ENCODE measurements around the gene ACP2.

Gene ACP2, protein sequence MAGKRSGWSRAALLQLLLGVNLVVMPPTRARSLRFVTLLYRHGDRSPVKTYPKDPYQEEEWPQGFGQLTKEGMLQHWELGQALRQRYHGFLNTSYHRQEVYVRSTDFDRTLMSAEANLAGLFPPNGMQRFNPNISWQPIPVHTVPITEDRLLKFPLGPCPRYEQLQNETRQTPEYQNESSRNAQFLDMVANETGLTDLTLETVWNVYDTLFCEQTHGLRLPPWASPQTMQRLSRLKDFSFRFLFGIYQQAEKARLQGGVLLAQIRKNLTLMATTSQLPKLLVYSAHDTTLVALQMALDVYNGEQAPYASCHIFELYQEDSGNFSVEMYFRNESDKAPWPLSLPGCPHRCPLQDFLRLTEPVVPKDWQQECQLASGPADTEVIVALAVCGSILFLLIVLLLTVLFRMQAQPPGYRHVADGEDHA

DNA sequence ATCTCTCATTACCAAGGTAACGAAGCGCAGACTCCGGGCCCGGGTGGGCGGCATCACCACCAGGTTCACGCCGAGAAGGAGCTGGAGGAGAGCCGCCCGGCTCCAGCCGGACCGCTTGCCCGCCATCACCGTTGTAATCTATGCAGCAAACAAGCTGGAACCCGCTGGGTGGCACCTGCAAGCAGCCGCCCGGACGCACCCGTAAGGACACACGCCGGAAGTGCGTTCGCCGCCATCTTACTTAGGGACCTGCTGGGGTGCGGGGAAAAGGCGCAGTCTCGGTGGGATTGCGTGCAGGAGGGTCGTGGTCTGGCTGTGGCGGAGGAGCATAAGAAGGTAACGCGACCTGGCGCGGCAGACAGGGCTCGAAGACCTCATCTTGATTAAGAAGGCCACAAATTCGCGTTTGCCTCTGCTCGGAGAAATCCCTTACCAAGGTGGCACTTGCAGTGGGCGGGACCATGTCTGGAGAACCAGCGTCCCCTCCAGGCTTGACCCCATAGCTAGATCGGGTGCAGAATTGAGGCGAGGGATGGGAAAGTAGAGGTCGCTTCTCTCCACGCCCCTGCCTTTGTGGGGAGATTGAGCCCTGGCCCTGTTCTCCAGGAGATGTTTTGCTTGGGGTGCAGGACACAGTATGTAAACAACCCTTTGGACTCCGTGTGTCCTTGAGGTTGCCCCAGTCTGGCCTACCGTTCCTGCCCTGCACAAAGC, at the start of gene ACP2:
TSS of gene ACP2 (minus strand) at position 151 of the 714 bp plus-strand sequence. CDS start at position 126, 25 bp downstream.
- DNase-seq, result peak; percentile 19

DNA sequence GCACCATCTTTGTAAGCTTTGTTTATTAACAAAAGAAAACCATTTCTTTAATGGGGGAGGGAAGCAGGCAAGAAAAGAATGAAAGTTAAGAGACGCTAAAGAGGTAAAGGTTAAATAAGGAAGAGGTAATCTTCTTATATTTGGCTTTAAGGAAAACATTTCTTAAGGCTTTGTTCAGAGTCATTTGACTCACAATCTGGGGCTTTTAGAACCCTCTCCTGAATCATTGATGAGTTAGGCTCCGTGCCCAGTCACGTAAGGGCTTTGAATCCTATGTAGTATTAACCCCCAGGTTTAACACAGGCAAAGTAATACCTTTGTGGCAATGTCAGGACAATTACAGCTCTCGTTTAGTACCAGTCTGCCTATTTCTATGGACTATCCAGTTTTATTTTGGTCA, 47.4 kb upstream of the ACP2 start:
- no peak for DNase-seq

DNA sequence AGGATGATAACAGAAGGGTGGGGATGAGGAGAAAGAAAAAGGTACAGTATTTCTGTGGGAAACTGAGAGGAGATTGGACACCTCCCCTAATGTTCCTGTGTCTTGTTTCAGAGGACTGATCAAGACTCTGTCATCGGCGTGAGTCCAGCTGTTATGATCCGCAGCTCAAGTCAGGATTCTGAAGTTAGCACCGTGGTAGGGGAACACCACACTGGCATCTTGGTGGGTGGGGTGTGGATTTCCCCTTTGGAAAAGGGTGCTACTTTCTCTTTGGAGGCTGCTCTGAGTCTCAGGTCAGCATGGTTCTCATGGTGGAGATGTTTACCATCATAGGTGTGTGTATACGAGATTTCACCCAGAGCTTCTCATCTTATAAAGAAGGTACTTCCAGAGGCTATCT, 46.8 kb upstream of the ACP2 start:
- no peak for DNase-seq

DNA sequence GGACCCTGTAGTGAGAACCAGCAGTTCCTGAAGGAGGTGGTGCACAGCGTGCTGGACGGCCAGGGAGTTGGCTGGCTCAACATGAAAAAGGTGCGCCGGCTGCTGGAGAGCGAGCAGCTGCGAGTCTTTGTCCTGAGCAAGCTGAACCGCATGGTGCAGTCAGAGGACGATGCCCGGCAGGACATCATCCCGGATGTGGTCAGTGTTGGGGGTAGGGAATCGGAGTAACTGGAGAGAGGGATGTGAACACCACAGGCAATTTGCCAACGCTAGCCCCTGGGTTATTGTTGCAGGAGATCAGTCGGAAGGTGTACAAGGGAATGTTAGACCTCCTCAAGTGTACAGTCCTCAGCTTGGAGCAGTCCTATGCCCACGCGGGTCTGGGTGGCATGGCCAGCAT, 41.2 kb upstream of the ACP2 start:
- DNase-seq, result no peak

DNA sequence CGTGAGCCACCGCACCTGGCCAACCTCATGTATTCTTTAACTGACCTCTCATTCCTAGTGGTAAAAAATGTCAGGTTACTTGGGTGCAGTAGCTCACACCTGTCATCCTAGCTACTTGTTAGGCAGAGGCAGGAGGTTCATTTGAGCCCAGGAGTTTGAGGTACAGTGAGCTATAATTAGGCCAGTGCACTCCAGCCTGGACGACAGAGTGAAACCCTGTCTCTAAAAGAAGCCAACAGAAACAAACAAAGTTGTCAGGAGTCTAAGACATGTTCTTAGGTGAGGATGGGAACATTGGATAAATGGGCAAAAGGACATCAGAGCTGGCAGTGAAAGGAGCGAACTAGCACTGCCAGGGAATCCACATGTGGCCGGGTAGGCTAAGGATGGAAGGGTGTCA, 39.5 kb upstream of the ACP2 start:
- no peak for DNase-seq

DNA sequence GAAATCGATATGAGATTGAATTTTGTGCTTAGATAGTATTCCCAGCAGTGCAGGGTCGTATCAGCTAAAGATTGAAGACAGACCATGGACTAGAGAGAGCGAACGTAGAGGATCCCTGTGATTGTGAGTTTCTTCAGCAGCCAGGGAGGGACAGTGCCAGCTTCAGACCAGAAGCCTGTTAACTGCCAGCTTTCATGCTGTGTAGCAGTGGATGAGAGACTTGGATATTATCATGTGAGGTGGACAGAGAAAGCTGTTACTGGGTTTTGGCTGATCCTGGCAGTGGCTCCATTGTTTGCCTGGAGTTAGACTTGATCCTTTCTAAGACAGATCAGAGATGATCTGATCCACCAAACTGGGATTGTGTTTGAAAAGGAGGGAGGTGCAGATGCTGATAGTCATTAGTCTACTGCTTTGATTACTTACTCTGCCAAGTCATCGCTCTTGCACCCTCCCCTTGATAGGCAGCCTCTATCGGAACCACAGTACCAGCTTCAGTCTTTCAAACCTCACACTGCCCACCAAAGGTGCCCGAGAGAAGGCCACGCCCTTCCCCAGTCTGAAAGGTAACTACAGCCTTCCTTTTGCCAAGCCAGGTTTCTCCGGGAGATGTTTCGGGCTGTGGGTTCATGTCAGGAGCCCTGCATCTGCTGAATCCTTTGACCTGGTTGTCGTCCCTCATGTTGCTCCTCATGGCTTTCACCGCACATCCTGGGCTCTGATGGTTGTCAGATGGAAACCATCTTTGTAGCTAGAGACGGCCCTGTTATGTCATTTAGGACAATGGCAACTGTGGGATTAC, 37.6 kb upstream of the ACP2 start:
- DNase-seq, result no peak

DNA sequence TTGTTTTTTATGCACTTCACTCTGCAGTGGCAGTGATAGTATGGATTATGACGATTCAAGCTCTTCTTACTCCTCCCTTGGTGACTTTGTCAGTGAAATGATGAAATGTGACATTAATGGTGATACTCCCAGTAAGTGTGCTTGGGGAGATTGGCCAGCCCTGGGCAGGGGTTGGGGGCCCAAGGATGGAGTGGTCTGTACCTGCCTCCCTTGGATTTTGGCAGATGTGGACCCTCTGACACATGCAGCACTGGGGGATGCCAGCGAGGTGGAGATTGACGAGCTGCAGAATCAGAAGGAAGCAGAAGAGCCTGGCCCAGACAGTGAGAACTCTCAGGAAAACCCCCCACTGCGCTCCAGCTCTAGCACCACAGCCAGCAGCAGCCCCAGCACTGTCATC, 35.5 kb upstream of the ACP2 start:
- no peak for DNase-seq

DNA sequence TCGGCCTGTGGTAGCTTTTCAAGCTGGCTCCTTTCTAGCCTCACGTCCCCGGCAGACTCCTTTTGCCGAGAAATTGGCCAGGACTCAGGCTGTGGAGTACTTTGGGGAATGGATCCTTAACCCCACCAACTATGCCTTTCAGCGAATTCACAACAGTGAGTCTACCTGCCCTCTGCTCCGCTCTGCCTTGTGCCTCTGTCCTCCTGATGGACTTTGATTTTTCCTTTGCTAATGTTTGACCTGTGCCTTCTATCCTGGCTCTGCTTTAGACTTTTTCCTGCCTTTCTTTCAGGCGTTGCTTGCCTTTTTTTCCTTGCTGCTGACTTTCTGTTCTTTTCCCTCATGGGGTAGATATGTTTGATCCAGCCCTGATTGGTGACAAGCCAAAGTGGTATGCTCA, 33.8 kb upstream of the ACP2 start:
- DNase-seq, result no peak

DNA sequence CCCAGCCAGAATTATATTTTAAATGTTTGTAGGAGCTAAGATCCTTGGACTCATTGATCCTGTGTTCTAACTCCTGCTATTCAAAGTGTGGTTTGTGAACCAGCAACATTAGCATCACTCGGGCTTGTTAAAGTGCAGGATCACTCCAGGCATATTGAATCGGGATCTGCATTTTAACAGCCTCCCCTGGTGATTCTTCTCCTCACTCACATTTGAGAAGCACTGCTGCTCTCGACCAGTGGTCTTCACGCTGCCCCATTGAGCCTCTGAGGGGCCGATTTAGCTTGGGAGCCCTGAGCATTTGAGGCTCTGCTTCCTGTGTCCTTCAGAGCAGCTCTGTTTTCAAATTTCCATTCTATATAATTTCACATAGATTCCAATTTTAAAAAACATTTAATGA, 32.2 kb upstream of the ACP2 start:
- no peak for DNase-seq

DNA sequence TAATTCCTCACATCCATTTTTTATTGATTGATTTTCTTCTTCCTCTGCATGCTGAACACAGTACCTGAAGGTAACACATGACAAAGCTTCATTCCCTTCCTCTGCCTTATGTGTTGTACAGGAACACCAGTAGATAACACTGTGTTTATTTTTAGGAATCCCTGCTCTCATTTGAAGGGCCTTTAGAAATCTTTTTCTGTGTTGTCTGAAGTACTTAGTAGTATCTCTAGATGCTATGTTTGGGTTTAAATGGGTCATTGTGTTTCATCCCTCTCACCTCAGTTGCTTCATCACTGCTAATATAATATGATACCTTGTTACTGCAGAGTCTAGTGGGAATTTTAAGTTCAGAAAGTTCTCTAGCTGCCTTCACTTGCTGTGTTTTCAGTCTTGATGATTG, 31.5 kb upstream of the ACP2 start:
- no peak for DNase-seq

DNA sequence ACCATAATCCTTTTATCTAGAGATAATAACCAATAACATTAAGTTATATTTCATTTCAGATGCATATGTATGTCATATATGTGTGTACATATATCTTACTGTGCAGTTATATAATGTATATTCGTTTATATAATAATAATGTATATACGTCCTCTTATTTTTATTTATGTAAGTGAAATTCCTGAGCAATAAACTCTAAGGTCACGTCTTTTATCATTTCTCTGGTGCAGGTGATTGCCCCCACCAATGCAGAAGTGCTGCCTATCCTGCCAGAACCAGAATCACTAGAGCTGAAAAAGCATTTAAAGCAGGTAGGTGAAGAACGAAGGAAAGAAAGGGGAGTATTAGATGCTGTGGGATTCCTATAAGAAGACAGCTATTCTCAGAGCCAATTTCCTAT, 30.2 kb upstream of the ACP2 start:
- no peak for DNase-seq

DNA sequence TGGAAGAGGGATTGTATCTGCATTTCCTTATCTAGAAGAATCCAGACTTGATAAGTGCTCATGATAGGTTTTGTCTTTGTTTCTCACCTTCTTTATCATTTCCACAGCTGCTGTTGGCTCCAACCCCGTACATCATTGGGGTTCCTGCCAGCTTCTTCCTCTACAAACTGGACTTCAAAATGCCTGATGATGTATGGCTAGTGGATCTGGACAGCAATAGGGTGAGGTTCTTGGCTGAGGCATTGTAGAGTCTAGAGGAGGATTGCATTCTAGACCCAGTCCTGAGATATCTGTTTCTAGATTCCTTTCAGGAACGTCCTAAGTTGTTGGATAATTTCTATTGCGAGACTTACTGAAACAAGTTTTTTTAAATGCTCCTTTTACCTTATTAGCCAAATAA, 29.4 kb upstream of the ACP2 start:
- DNase-seq, result no peak

DNA sequence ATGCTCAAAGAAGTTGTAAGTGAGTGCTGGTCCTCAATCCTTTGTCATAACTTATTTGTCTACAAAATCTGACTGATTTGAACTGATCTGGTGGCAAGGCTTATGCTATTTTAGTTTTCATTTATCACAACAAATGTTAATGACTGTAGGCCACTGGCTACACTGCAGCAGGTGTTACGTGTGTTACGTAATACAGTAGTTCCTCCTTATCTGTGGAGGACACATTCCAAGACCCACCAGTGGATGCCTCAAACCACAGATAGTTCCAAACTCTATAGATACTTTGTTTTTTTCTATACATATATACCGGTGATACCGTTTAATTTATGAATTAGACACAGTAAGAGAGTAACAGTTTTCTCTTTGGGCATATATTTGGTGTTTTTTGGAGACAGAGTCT, 28.3 kb upstream of the ACP2 start:
- DNase-seq, result no peak

DNA sequence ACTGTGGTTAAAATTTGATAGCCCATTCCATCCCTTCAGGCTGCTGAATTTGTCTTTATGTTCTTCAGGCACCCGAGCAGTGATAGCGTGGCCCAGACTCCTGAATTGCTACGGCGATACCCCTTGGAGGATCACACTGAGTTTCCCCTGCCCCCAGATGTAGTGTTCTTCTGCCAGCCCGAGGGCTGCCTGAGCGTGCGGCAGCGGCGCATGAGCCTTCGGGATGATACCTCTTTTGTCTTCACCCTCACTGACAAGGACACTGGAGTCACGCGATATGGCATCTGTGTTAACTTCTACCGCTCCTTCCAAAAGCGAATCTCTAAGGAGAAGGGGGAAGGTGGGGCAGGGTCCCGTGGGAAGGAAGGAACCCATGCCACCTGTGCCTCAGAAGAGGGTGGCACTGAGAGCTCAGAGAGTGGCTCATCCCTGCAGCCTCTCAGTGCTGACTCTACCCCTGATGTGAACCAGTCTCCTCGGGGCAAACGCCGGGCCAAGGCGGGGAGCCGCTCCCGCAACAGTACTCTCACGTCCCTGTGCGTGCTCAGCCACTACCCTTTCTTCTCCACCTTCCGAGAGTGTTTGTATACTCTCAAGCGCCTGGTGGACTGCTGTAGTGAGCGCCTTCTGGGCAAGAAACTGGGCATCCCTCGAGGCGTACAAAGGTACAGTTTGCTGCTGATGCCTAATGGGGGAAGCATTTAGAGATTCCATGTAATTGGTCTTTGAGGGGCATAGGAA, 26.1 kb upstream of the ACP2 start:
- DNase-seq, result no peak

DNA sequence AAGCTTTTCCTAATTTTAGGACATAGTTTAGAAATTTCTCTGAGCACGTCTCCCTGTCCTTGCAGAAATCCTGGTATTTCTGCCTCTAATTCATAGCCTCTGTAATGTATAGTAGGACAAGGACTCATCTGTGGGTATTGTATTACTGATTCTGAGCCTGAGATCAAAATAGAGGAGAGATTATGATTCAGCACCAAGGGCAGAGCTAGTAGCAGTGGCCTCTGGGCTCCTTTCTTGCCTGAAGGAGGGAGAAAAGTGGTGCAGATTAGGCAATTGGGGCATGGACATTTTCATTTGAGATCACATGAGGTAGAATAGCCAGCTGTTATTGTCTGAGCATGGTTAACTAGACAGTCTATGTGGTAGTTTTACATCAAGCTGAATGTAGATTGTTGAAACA, 24.1 kb upstream of the ACP2 start:
- no peak for DNase-seq

DNA sequence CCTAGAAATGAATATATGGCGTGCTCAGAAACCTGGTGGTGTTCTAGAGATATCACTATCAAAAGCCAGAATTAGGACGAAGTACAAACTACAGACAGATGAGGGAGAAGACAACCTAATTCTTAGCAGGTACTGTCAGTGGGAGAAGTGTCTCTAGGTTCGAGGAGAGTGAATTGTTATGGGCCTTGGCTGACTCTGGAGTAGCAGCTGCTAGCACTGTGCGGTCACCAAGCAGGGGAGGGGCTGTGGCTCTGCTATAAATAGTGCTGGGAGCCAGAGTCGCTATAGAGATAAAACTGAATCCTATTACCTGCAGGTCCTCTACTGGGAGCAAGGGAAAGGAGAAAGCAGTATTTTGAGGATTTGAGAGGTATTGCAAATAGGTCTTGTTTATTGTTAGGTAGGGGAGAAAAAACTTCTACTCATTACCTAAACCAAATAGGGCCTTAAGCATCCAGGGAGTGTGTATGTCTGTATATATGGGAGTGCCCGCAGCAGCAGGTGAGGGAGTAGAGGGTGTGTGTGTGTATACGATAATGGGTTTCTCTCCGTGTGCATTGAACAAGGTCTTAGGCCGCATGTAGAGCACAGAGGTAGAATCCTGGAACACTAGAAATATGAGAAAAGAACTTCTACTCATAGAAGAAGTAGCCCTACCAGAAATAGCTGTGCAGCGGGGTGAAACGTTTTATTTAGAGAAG, 23.5 kb upstream of the ACP2 start:
- no peak for DNase-seq

DNA sequence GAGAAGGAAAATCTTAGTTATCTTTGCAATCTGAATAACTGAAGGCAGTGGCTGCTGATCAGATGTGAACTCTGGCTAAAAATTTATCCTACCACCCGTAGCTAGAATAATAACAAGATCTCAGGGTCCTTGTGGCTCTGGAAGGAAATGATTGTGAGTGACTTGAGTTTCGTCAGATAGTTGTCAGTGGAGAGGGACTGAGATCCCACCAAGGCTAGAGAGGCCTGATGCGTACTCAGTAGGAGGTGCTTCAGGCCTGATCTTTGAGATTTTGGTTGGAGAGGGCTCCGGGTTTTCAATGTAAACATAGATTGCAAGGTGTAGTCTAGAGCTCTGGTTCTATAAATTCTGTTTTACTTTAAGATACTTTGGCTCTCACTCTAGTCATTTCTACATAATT, 22.7 kb upstream of the ACP2 start:
- no peak for DNase-seq

DNA sequence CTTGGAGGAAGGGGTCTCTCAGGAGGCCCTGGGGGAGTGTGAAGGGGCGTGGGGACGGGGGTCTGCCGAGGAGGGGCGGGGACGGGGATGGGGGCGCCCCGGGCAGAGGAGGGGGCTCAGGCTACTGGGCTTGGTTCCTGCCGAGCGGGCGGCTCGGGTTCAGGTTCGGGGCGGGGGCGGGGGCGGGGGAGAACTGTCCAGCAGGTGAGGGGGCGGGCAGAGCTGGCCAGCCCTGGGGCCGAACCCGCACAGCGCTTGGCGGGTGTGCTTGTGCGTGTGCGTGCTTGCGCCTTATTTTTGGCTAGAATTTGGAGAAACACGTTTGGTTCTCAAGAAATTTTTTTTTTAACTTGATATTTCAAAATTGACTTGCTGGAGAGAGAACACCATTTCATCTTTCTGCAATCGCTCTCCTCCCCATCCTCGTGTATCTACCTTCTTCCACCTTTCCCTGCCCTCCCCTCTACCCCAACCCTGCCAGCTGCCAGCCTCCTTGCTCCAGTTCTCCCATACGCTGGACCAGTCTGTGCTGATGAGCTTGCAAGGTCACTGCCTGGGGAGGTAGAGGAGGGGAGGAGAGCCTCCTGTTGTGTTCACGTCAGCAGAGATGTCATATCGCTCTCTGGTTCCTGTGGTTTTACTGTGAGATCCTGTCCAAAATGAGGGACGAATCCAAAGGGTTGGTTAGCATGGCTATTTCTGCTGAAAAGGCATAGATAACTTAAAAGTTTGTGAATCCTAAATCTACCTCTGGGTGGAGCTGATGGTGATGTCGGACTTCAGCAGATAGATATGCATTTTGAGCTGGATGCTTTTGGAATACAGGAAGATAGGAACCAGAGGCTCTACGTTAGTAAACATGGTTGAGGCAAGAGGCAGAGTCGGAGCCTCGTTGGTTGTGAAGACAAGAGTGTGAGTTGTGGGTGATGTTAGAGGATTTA, 22.0 kb upstream of the ACP2 start:
- no peak for DNase-seq

DNA sequence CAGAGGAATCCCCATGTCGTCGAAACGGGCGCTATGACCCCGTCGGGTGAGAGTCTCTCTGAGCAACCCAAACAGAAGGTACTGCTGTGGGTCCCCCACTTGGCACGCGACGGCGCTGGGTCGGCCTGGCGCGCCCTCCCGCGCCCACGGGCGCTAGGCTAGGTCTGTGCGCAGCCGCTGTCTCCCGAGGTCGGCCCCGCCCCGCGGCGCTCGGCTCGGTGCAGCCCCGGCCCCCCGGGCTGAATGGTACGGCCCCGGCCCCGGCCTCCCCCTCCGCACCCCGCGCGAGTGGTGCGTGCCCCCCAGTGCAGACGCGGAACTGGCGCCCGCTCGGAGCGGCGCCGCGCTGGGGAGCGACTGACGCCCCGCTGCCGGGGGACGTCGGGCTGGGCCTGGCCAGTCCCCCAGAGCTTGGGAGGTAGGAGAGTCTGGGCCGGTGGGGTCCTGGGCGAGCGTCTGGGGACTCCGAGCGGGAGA, 21.3 kb upstream of the ACP2 start, which contains the start of gene MADD:
TSS of gene MADD (plus strand) at position 305 of the 477 bp plus-strand sequence.
- peak; percentile 14 for DNase-seq

DNA sequence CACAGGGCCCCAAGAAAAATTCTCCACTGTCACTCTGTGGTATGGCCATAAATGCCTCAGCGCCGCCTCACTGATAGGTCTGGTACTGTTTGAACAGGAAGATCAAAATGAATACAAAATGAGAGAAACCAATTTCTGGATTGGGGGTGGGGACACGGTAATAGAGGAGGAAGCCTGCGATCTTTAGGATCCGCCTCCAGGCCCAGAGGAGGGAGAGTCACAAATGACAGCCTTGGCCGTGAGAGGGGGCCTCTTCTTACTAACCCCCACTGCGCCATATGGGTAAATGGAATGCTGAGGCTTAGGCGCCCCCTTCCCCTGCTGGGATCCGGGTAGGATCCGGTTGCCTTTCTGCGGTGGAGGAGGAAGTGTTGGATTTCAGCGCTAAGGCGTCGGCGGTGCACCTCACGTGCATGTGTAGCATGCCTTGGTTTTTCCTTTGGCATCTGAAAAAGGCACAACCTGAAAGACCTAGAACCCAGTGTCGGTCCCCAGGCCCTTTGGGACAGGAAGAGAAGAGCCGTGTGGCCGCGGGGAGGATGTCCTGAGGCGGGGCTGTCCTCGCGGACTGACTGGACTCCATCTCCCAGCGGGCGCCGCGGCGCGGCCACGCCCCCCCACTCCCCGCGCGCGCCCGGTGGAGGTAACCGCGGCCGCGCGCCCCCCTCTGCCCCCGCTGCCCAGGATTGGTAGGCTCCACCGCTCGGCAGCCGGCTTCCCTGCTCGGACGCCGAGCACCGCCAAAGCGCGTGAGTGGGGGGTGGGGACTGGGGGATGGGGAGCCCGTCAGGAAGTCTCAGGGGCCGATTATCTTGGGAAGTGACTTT, 20.6 kb upstream of the ACP2 start:
- DNase-seq, result peak; percentile 82
